Fibroblast of upper back skin (primary cell): ENCODE measurements around the gene MCF2L.

Experiments used
- DNase-seq: peaks from one replicate; pipeline ENCODE4 v3.0.0-alpha.2; 2013

MCF2L gene

DNA sequence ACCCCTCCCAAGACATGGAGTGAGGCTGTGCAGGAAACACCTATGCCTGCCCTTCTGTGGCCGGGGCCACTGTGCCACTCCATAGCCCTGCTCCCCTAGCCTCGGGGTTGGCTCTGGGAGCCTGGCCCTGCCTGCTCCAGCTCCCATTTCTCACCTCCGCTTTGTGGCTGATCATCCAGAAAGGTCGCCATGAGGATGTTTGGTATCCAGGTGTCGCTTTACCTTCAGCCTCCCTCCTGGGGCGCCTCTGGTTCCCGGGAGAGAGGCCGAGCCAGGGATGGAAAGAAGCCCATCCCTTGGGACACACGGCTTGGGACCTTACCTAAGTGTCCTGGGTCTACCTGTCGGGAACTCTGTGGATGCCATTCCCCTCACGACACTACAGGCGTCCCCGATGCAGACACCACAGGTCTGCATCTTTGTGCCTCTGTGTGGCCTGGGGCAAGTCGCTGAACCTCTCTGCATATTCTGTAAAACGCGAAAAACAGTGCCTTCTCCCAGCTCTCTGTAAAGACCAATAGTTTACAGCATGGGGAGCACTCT, 3.4 kb upstream of the MCF2L start:
- DNase-seq = no peak

DNA sequence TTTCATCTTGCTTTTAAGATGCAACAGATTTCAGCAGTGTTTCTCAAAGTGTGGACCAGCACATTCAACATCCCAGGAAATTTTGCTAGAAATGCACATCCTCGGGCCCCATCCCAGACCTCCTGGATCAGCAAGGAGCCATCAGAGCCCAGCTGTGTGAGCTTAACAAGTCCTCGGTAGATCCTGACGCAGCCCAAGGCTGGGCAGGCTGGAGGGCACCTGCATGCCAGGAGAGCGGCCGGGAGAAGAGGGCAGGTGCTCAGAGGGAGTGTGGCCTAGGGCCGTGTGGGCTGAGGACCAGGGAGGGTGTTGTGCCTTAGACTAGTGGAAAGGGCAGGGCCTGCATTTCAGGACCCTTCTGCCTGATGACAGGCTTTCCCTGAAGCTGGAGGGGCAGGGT, 2.2 kb upstream of the MCF2L start:
- DNase-seq = no peak

DNA sequence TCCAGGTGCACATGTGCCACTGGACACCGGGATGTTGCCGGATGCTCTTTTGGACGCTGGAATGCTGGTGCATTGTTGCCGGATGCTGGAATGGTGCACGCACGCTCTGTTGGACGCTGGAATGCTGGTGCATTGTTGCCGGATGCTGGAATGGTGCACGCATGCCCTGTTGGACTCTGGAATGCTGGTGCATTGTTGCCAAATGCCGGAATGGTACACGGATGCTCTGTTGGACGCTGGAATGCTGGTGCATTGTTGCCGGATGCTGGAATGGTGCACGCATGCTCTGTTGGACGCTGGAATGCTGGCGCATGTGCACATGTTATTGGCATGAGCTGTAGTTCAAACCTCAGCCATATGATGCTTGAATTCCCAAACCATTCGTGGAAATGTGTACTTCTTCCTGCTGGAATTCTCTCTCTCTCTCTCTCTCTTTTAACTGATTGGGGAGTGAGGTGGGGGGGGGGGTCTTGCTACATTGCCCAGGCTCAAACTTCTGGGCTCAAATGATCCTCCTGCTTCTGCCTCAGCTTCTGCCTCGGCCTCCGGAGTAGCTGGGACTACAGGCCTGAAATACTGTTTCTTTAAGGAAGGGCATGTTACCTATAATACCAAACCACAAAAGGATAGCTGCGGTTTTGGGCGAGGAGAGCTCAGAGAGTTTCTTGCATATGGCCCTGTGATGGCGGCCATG, 1.2 kb upstream of the MCF2L start:
- peak; percentile 39 for DNase-seq

DNA sequence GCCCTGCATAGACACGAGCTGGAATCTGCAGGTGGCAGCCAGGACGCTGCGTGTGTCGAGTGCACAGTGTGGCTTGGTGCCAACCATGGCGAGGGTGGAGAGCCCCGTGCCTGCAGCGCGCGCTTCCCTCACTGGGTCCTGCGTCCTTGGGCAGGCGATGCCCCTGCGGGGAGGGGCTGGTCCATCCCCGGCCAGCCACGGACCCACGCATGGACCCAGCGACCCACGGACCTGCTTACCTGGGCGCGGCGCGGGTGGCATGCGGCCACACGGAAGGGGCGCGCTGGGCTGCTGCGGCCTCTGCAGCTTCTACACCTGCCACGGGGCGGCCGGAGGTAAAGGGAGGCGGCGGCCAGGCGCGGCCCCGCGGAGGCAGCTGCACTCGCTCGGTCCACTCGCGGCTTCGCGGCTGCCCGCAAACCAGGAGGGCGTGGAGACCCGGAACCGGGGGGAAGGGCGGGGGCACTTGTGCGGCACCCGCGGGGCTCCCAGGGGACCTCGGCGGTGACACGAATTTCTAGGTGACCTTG, 569 bp upstream of the MCF2L start:
- no peak for DNase-seq

DNA sequence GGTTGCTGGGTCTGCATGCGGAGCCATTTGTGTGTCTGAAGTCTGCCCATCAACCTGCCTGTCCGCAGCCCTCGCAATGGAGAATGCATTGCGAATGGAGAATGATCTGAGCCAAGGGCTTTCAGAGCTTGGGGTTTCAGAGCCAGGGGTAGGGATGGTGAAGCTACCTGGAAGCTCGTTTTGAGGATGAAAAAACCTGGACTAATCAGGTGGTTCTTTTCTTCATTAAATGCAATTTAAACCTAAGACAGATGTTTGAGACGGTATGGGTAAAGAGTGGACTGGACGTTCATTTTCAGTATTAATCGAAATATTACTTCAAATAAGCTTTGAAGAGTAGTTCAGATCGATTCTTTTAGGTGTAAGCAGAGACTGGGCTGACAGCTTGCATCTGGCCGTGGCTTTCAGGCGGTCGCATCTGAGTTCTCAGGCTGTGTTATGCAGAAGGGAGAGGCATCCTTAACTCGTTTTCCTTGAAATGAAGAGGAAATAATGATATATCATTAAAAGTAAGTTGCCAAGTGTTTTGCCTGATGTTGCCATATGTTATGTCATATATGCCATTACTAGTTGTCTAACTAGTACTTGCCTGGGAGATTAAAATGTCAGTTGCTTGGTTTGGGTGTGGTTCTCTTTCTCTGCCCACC, 801 bp downstream of the MCF2L start:
- no peak for DNase-seq

DNA sequence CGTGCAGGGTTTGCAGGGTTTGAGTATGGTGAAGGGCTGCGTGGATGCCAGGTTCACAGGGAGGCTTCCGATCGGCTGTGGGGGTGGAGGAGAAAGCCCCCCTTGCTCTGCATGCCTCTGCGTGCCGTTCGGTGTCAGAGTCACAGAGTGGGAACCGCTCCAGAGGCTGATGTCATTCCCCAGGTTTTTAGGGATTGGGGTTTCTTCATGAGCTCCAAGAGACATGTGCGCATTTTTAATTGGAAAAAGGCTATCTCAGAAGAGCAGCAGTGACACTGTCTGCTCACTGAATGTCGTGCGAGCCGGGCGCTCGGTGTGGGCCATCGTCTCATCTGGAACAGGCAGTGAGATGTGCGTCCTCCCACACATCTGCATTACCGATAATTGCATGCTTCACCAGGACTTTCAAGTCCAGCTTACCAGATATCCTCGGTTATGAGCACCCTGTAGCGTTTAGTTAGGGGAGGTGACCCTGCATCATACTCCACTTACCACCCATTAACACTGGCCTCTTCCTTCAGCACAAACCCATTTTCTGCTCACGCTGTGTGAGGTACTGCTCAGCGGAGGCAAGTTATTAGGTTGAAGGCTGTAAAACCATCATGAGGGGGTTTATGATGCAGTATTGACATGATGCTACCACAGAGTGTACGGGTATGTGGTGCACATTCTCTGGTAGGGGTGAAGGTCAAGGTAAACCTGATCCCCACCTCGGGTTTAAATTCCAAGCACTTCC, 1.7 kb downstream of the MCF2L start:
- DNase-seq = no peak

DNA sequence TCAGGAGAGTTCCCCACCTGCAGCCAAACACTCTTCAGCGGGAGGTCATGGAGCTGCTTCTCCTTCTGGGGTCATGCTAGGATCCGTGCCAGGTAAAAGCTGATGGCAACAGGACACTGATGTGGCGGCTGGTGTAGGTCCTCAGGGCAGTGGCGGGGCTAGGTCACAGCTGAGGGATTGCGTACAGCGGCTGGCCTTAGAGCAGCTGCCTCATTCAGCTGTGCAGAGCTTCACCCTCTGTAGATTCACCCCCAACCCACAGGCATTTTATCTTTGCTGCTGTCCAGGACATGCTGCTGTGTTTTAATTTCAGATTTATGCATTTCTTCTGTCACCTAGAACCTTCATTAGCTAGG, 2.3 kb downstream of the MCF2L start:
- no peak for DNase-seq

DNA sequence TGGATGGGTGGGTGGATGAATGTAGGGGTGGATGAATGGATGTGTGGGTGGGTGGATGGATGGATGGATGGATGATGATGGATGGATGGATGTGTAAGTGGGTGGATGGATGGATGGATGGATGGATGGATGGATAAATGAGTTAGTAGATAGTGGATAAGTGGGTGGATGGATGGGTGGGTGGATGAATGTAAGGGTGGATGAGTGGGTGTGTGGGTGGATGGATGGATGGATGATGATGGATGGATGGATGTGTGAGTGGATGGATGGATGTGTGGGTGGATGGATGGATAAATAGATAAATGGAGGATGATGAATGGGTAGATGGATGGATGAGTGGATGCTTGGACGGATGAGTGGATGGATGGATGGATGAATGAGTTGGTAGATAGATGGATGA, 3.2 kb downstream of the MCF2L start:
- no peak for DNase-seq

DNA sequence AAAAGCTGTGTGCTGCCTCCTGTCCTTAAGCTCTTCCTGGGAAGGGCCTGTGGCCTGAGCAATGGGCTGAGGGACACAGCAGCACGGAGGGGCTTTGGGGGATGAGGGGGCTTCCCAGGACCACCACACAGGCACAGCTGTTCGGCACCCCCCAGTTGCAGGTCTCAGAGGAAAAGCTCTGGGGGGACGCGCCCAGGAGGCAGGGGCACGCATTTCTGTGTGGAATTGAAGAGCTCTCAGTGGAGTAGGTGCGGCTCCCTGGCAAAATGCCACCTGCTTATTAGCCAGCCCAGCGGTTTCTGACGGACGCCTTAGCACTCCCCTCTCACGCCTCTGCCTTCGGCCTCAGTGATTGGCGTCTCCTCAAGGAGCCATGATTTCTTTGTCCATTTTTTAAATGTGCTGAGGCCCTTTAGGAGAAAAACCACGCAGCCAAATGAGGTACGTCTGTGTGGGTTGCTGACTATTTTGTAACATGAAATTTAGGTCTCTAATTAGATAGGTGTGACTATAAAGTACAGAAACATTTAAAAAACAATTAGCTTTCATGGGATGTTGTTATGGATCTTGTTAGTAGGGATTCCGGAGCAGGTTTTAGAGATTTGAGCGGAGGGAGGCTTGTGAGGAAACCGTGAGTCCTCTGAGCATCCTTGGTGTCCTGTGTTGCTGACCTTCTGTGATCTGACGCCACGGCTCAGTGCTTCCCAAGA, 4.0 kb downstream of the MCF2L start:
- no peak for DNase-seq

DNA sequence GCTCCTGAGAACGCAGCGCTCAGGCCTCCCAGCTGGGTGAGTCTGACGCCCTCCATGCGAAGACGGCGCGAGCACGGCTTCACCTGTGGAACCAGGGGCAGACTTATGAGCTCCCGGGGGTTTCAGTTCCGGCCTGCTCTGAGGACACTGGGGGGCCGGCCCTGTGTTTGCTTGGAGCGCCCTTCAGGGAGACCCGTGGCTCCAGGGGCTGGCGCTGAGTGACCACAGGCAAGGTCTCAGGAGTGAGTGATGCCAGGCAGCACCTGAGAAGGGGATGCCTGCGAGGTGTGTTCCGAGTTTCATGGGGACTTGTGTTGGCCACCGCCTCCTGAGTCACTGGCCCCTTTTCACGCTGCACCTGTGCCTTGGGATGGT, 4.5 kb downstream of the MCF2L start:
- DNase-seq = no peak

DNA sequence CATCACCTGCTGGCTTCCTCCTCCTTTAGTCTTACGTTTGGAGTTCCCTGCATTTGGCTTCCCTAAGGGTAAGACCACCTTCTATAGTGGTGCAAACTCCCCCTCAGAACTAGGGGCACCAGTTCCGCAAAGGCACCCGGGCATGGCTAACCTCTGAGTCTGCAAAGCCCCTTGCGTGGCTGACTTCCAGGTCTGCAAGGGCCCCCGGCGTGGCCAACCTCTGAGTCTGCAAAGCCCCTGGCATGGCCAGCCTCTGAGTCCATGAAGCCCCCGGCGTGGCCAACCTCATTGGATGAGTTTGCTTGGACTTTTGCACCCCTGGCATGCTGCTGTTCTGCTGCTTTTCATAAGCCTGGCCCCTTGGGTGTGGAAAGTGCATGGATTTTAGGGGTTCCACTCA, 5.1 kb downstream of the MCF2L start:
- DNase-seq = no peak

DNA sequence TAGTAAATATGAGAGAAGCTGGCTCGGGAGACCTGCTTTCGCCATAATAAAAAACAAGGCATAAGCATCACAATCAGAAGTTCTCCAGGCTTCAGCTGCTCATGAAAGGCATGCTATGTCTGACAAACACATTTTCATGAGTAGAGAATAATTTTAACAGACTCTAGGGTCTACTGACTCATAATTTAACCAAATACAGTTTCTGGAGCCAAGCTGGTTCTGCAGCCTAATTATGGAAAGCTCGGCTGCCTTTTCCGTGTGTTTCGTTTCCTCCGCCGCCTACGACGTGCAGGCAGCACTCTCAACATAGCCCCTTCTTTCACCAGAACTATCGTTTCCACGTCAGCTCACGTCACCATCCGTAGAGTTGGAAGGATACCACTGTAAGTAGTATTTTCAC, 5.7 kb downstream of the MCF2L start:
- DNase-seq = no peak

DNA sequence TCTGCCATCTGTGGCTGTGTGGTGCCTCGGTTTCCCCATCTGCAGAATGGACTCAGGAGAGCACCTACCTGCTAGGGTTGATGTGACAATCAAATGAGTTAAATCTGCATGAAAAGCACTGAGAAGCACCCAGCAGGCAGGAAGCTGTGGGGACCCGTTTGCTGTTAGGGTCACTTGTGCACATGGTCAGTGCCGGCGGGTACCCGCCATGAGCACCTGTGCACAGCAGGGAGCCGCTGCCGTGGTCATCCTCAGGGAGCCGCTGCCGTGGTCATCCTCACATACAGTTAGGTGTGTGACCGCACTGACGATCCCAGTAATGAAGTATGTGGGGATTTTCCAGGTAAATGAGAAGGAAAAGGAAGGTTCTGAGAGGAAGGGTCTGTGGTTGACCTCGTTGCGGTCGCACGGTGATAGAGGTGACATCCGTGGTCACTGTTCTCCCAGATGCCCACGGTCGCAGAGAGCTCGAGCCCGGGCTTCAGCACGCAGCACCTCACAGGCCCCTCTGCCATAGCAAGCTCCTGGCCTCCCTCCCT, 6.5 kb downstream of the MCF2L start:
- no peak for DNase-seq

DNA sequence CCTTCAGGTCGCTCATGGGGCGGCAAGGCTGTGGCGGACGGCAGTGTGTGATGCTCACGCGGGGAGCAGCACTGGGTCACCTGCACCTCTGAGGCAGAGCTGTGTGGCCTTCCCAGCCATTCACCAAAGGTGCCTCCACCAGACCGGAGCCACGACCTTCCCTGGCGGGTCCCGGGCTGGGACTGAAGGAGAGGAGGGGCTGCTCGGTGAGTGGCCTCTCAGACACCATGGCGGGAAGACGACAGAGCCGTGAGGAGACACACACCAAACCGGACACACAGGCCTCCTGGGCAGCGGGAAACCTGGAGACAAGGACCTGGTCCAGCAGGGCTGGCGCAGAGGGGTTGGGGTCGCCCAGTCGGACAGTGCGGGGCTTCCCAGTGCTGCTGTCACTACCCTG, 7.5 kb downstream of the MCF2L start:
- no peak for DNase-seq

DNA sequence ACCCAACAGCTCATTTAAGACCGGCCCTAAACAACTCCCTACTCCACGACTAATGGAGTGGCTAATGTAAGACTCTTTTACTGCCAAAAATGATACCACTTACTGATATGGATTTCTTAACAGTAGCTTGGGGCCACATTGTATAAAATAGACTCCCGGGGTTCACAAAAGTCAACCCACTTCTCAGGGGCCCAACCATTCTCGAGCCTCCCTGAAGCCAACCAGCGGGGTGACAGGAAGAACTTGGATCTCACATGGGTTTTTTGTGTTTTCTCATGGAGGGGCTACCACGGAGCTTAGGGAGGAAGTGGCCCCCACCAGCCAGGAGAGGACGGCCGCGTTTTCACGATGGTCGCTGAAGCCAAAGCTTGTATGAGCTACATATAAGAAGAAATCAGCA, 8.1 kb downstream of the MCF2L start:
- DNase-seq = no peak

DNA sequence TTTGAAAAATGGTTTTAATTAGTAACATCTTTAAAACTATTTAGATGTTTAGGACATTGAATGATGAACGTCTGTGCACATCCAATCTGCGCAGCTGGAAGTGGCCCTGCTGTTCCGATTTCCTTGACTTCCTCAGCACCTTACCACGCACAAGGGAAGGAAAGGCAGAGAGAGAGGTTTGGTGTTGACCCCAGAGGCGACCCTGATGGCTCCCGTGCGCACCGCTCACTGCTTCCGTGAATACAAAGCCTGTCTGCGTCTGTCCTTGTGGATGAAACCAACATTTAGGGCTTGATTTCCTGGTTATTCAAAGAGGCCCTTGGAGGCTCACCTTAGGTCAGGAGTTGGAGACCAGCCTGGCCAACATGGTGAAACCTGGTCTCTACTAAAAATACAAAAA, 8.5 kb downstream of the MCF2L start:
- no peak for DNase-seq

DNA sequence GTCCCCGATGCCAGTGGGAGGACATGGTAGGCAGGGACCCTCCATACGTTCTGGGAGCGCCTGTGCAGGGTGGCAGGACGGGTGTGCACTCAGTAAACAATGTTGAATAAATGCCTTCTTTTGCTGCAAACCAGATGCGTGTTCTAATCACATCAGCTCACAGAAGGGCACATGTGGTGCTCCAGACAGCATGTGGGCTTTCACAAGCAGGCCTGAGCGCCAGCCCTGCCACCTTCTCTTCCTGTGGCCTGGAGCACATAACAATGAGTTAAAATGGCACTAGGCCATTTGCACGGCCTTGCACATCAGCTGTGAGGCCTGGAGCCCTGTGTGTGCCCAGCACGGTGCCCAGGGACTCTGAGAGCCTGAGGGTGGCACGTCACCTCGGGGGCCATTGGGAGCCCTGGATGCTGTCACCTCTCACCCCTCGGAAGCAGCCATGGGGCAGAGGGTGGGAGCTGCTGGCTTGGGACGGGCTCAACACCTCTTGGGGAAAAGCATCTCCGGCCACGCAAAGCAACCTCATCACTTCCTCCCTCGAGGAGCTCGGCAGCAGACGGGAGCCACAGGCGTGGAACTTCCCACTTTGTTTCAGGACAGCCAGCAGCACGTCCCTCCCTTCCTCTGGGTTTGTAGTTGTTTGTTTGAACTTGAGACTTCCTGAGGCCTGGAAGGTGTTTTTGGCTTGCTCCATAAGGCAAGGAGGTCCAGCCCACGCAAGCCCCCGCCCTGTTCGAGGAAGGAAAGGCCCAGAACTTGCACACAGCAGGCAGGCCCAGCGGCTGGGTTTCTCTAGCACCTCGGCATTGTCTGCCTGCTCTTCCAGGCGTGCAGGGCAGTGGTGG, 9.8 kb downstream of the MCF2L start:
- DNase-seq = no peak

DNA sequence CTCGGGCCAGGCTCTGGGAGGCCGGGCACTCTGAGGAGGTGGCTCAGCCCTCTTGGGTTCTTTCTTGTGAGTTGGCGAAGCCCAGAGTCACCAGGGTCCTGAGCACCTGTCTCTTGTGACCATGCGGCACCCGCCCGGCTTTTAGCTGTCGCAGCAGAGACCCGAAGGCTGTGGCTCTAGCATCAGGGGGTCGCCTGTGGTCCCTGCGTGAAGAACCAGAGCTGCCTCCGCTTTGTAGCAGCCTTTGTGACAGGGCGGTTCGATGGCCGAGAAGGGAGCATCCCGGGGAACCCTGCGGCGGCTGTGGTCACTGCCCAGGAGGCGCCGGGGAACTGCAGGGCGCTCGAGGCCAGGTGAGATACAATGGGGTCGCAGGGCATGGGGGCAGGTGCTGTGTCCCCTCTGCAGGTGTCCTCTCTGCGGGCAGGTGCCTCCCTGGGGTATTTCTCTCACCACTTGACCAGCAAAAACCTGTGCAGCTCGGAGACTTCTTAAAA, 10.4 kb downstream of the MCF2L start:
- DNase-seq = no peak

DNA sequence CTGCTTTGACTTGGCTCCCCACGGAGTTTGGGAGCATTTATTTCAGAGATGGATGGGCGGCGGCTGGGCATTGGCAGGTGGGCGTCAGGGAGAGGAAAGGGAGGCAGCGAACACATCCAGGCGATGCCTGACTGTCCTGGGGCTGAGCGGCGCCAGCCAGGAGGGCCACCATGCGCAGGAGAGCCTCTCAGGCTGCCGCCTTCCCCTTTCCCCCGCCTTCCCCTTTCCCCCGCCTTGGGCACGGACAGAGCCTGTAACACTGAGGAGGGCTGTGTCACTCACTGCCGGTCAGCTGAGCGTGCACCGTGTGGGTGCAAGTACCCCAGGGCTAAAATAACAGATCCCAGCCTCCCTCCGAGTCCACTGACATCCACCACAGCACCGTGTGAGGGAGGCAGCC, 11.4 kb downstream of the MCF2L start:
- DNase-seq = no peak

DNA sequence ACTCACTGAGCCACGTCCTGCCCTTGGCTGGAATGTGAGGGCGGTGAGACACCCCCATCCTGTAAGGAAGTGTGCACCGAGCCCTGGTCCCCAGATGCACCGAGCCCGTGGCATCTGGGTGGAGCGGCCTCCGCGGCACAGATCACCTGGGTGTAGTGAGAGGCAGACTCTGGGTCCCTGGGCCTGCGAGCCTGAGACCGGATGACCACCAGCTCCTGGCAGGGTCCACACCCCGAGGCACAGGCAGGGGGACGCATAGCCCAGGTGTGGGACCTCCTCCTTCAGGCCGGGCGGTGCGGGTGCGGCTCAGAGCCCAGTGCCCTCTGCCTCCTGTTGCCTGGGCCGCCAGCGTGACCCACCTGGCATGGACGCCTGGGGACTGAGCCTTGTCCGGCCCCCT, 12.4 kb downstream of the MCF2L start:
- no peak for DNase-seq

DNA sequence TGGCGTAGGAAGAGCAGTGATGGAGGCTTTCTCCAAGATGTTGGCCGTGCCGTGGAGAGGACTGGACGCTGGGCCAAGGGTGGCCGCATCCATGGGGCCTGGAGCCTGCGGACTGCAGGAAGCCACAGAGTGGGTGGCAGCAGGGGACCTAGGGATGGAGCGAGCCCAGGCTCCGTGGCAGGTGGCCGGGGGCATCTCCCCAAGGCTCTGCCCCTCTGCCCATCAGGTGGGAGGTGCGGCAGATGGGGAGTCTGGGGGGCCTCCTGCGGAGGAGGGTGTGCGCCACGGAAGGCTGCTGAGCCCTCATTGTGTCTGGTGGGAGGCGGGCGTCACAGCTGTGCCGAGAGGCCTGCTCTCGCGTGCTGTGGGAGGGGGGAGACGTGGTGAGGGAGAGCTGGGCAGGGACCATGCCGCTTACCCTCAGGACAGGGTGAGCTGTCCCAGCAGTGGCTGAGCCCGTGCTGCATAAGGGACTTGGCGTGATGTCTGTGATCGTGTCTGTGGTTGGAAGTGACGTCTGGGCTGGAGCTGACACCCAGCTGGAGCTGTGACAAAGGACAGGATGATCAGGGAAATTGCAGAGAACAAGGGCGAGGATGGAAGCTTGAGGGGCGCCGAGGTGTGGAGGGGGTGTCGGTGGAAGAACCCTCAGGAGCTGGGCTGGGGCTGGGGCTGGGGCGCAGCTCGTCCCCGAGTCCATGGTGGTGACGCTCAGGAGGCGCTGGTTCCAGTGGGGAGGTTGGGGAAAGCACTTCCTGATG, 13.4 kb downstream of the MCF2L start:
- no peak for DNase-seq
